22Rv1 (cell line): ENCODE data around the gene GAGE12E.
"Not testable (repeated sequence)": the region's sequence is repeated elsewhere in the genome, so short reads cannot be mapped to it uniquely, and the experiment has no call there.

Experiments used
- ZFX ChIP-seq: fragments of 450-650 bp; IDR thresholded peaks from 2 replicates; pipeline ENCODE4 v1.6.1; 2017; ENCODE audit warnings: antibody characterized with exemption, borderline replicate concordance
- TF ChIP-seq, protein P1 (sequence below): fragments of 450-650 bp; IDR thresholded peaks from 2 replicates; pipeline ENCODE4 v1.5.1; 2017; ENCODE audit warnings: mild to moderate bottlenecking

DNA sequence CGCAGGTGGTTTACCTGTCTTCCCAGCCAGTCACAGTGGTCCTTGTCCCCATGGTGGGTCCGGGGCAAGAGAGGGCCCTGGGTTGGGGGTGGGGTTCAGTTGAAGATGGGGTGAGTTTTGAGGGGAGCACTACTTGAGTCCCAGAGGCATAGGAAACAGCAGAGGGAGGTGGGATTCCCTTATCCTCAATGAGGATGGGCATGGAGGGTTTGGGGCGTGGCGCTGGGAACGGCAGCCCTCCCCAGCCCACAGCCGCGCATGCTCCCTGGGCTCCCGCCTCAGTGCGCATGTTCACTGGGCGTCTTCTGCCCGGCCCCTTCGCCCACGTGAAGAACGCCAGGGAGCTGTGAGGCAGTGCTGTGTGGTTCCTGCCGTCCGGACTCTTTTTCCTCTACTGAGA lies 19.2 kb upstream of the GAGE12E start, which contains the start of gene GAGE12C:
- TF ChIP-seq, protein P1, sequence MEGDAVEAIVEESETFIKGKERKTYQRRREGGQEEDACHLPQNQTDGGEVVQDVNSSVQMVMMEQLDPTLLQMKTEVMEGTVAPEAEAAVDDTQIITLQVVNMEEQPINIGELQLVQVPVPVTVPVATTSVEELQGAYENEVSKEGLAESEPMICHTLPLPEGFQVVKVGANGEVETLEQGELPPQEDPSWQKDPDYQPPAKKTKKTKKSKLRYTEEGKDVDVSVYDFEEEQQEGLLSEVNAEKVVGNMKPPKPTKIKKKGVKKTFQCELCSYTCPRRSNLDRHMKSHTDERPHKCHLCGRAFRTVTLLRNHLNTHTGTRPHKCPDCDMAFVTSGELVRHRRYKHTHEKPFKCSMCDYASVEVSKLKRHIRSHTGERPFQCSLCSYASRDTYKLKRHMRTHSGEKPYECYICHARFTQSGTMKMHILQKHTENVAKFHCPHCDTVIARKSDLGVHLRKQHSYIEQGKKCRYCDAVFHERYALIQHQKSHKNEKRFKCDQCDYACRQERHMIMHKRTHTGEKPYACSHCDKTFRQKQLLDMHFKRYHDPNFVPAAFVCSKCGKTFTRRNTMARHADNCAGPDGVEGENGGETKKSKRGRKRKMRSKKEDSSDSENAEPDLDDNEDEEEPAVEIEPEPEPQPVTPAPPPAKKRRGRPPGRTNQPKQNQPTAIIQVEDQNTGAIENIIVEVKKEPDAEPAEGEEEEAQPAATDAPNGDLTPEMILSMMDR: not testable (repeated sequence)
- not testable (repeated sequence) for TF ChIP-seq ZFX
